Measurements from ENCODE around the gene TGIF2.
"Not testable (repeated sequence)": the region's sequence is repeated elsewhere in the genome, so short reads cannot be mapped to it uniquely, and the experiment has no call there.

Gene TGIF2

GRCh38 chr20:36578356-36579041, 5.1 kb downstream of the TGIF2 start:
- DNase-seq (ENCODE audit: low read depth in 2 of 2): no peak

GRCh38 chr20:36579996-36580545, 6.7 kb downstream of the TGIF2 start:
- DNase-seq (ENCODE audit: low read depth in 2 of 2): no peak

- no peak for DNase-seq (ENCODE audit: low read depth in 2 of 2)
Observed at GRCh38 chr20:36582322-36582721, 8.9 kb downstream of the TGIF2 start.

DNA sequence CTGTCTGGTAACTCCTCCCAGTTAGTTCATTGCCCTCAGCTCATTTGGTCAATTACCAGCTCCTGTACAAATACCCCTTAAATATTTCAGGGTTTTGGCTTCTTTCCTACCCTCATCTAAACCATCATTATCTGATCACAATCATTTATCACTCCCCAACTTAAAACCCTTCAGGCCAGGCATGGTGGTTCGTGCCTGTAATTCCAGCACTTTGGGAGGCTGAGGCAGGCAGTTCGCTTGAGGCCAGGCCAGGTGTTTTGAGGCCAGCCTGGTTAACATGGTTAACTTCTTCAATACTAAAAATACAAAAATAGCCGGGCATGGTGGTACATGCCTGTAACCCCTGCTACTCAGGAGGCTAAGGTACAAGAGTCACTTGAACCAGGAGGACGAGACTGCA, 9.4 kb downstream of the TGIF2 start:
- no peak for DNase-seq (ENCODE audit: low read depth in 2 of 2)

DNA sequence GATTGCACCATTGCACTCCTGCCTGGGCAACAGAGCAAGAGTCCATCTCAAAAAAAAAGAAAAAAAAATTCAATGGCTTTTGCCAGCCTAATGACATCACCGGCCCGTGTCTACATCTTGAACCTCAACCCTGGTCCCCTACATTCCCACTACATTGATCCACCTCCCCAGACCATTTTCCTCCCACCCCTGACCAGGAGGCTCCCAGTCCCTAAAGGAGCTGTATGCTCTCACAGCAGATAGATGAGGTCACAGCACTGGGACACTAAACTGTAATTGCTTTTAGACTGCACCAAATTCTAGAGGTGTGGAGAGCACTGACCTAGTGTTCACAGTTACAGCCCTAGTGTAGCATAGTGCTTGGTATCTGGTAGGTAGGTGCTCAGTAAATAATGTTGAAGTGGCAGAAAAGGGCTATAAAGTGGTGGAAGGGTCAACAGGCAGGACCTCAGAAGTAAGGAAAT, 10.7 kb downstream of the TGIF2 start:
- no peak for DNase-seq (ENCODE audit: low read depth in 2 of 2)

DNA sequence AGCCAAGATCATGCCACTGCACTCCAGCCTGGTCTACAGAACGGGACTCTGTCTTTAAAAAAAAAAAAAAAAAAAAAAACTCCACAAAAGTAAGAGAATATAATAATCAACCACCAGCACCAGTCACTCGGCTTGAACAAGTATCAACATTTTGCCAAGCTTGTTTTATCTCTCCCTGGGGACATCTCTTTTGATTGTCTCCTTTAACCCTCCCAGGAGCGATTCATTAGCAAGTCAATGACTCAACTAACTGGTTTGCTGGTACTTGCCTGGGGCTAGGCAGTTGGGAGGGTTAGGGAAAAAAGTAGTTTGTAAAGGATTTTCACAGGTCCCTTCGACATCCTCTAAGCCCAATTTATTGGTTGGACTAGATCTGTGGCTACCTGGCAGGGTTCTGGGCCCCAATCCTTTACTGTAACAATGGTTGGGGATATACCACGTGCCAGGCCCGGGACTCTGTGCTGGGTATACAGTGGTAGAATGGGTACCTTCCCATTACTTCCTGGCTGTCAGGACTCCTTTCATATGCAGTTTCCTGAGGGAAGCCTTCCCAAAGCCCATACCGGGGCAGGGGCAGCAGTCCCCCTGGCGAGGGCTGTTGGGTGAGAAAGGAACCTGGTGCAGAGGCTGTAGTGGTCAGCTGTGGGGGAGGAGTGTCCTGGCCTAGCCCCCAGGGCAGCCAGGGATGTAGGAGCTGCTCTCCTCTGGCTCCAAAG, 12.2 kb downstream of the TGIF2 start:
- no peak for DNase-seq (ENCODE audit: low read depth in 2 of 2)

DNA sequence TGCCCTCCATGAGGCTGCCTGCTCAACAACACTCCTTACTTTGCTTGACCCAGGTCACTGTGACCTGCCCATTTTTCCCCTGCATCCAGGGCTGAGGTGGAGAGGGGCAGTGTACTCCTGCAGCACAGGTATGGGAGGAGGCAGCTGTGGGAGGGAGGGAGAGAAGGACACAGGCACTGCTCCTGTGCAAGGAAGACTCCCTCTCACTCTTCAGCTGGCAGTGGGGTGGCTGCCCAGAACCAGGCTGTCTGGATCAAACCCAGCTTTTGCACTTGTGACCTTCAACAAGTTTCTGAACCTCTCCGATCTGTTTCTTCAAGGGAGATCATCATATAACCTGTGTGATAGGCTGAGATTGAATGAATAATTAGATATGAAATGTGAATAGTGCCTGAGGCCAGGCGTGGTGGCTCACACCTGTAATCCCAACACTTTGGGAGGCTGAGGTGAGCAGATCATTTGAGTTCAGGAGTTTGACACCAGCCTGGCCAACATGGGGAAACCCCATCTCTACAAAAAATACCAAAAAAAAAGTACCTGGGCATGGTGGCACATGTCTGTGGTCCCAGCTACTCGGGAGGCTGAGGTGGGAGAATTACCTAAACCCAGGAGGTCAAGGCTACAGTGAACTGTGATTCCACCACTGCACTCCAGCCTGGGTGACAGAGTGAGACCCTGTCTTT, 14.1 kb downstream of the TGIF2 start:
- no peak for DNase-seq (ENCODE audit: low read depth in 2 of 2)

DNA sequence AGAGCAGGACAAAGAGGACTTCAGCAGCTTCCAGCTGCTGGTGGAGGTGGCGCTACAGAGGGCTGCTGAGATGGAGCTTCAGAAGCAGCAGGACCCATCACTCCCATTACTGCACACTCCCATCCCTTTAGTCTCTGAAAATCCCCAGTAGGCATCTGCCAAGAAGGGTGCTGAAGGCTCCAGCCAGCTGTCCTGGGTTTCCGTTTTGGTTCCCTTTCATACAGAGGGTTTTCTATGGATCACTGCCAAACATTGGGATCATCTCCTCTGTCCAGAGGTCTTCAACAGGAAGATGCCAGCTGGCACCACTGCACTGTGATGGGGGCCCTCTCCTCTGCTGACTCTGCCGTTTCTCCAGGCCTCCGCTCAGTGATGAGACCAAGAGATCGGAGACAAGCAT, 17.9 kb downstream of the TGIF2 start:
- no peak for DNase-seq (ENCODE audit: low read depth in 2 of 2)

- DNase-seq (ENCODE audit: low read depth in 2 of 2): peak; percentile 60 to 62
Observed at GRCh38 chr20:36591854-36592641, 18.7 kb downstream of the TGIF2 start.

DNA sequence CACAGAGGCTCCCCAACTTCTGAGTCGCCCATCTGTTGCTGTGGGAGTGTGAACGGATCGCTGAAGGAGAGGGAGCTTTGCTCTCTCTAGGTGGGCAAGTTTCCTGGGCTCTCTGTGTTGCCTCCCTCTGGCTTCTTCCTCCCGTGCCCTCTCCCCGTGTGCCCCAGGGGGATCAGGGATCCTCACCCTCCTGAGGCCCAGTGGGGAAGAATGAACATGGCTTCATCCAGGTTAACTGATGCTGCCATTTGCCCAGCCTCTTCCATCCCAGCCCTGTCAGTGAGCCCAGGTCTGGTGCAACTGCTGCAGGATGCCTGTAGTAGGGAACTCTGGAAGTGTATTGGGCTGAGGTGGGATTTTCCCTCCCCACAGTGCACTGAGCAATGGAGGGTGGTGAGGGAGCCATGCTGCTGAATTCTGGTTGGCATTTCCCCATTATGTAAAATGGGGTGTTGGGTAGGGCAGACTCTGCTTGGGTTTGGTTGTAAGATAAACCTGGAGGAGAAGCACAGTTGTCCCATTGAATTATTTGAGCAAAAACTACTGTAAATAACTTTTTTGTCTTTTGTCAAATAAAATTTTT, 20.0 kb downstream of the TGIF2 start:
- no peak for DNase-seq (ENCODE audit: low read depth in 2 of 2)

DNA sequence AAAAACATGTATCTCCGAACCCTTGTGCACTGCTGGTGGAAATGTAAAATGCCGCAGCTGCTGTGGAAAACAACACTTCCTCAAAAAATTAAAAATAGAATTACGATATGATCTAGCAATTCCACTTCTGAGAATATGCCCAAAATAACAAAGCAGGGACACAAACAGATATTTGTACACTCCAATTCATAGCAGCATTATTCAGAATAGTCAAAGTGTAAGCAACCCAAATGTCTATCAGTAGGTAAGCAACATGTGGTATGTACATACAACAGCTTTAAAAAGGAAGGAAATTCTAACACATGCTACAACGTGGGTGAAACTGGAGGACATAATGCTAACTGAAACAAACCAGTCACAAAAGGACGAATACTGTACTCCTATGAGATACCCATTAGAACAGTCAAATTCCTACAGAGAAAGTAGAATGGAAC, 26.5 kb downstream of the TGIF2 start:
- no peak for DNase-seq (ENCODE audit: low read depth in 2 of 2)

DNA sequence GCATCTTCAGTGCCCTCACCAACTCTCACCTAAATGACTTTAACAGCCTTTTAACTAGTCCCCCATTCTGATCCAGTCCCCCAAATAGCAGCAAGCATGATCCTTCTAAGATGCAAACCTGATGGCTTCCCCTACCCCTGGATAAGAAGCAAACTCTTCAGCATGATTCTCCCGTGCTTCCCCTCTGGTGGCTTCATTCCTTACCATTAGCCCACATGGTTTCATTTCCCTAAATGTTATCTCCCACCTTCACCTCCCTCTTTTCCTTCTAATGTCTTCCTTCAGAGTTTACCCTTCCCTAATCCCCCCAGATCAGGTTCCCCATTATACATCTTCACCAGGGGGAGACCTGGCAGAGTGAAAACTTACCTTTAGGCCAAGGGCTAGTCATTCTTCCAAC, 28.1 kb downstream of the TGIF2 start:
- DNase-seq (ENCODE audit: low read depth in 2 of 2): no peak

- peak; percentile 20 to 36 for DNase-seq (ENCODE audit: low read depth in 2 of 2)
Observed at GRCh38 chr20:36604952-36605398, 31.6 kb downstream of the TGIF2 start.

- peak; percentile 98 to 99 for DNase-seq (ENCODE audit: low read depth in 2 of 2)
Observed at GRCh38 chr20:36605399-36606157, 32.2 kb downstream of the TGIF2 start, which contains the start of gene RAB5IF. Gene RAB5IF, plus strand, starts transcription at chr20:36605779. Its CDS starts 173 bp downstream, at chr20:36605952.

DNA sequence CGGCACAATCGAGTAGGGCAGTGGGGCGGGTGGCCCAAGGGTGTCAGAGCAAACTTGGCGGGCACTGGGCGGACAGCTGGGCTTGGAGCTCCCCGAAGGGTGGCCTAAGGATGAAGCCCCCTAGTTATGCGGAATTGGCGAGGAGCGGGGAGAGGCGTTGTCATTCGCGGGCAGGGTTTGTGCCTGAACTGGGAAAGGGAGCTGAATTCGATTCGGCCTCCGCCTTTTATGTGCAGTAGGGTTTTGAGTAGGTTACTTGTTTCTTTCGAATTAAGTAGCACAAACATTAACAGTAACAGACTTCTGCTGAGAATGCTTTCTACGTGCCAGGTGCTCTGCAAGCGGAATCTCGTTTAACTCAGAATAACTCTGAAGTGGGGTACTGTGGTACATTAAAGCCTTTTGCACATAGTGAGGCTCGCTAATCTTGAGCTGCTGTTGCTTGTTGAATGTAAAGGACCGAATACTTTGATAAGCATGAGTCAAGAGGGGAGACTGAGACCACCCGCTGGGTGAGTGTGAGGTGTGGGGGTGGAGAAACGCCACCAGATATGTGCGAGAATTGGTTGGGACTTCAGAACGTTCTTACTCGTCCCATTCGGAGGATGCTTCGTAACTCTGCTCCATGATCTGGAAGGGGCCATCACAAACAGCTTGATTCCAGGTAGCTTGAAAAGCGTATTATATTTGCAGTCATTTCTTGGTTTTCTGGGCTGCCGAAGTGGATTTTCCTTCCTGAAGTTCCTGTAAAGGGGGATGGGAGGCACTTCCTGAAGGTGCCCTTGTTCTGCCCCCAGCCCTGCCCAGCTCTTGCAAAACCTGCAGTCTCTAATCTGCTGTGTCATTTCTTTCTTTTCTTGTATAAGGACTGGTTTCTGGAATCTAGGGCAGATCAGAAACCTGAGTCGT, 33.0 kb downstream of the TGIF2 start:
- no peak for DNase-seq (ENCODE audit: low read depth in 2 of 2)

GRCh38 chr20:36607586-36608387, 34.4 kb downstream of the TGIF2 start:
- DNase-seq (ENCODE audit: low read depth in 2 of 2): no peak

DNA sequence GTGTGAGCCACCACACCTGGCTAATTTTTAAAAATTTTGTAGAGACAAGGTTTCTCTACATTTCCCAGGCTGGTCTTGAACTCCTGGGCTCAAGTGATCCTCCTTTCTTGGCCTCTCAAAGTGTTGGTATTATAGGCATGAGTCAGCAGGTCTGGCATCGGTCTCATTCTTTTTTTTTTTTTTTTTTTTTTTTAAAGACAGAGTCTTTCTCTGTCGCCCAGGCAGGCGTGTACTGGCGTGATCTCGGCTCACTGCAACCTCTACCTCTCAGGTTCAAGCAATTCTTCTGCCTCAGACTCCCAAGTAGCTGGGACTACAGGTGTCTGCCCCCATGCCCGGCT, 35.0 kb downstream of the TGIF2 start:
- DNase-seq (ENCODE audit: low read depth in 2 of 2): not testable (repeated sequence)

DNA sequence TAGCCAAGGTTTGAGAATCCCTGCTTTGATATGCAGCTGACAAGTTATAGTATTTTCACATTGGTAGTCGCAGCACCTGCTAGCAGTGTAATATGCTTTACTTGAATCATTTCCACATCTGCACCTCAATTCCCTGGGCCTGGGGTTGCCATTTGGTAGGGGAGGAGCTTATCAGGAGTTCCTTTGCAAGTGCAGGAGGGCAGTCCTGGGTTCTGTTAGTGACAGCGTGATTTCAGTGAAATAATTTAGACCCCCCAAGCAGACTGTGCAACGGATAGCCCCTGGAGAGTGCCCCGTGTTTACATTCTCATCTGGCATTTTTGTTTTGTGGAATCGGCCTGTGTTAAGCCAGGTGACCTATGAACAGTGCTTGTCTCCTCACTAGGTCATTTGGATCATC, 38.2 kb downstream of the TGIF2 start:
- no peak for DNase-seq (ENCODE audit: low read depth in 2 of 2)

GRCh38 chr20:36613974-36614373, 40.6 kb downstream of the TGIF2 start:
- DNase-seq (ENCODE audit: low read depth in 2 of 2): no peak
